Keratinocyte (primary cell): ENCODE data around the gene HOXC4. TPM values are rescaled to one million over a fixed set of nuclear protein-coding genes. Genes with fewer than 3 reads are reported as not detected.
A peak's percentile ranks its signal among the peaks of the same experiment; 100 is the strongest.

ENCODE experiments used
- DNase-seq: peaks from one replicate; pipeline ENCODE4 v3.0.0-alpha.2; 2011; ENCODE audit warnings: low read depth, missing footprints, low spot score
- FAIRE-seq: peaks from 2 replicates; lab custom pipeline; 2011; peaks lifted over from hg19 to GRCh38; lab: Jason Lieb, UNC
- H2AFZ ChIP-seq: 2 replicates; pipeline ENCODE4 v1.6.0; 2012; ENCODE audit warnings: low read length, control low read depth, inconsistent platforms; ENCODE audit not compliant: control insufficient read depth
- H3K27ac ChIP-seq: 2 replicates; pipeline ENCODE4 v1.5.1; 2011; ENCODE audit warnings: low read length; ENCODE audit not compliant: control insufficient read depth, insufficient read depth
- H3K27me3 ChIP-seq: 3 replicates; pipeline ENCODE4 v1.6.0; 2011; ENCODE audit warnings: low read length; ENCODE audit not compliant: control insufficient read depth, insufficient read depth; ENCODE audit errors: extremely low read depth
- H3K36me3 ChIP-seq, 2 experiments: 2 replicates in 1 of 2; 3 replicates in 1 of 2; pipeline ENCODE4 v1.5.1; 2011; ENCODE audit warnings: low read length in 2 of 2, mild to moderate bottlenecking in 1 of 2; ENCODE audit not compliant: control insufficient read depth in 2 of 2, insufficient read depth in 2 of 2; ENCODE audit errors: extremely low read depth in 1 of 2
- H3K4me1 ChIP-seq: 3 replicates; pipeline ENCODE4 v1.5.1; 2011; ENCODE audit warnings: low read length; ENCODE audit not compliant: control insufficient read depth, insufficient read depth; ENCODE audit errors: extremely low read depth
- H3K4me2 ChIP-seq: 3 replicates; pipeline ENCODE4 v1.6.0; 2011; ENCODE audit warnings: low read depth, low read length; ENCODE audit not compliant: control insufficient read depth, insufficient read depth; ENCODE audit errors: extremely low read depth
- H3K4me3 ChIP-seq, 3 experiments: fragments of 200-600 bp in 1 of 3; sonication (generic) in 1 of 3; 2 replicates in 2 of 3; 3 replicates in 1 of 3; pipeline ENCODE4 v1.5.1; 2011 to 2016; ENCODE audit warnings: low read length in 3 of 3, mild to moderate bottlenecking in 3 of 3, control low read depth in 2 of 3, inconsistent platforms in 1 of 3, low read depth in 1 of 3, mixed read lengths in 1 of 3, mixed run types in 1 of 3, moderate library complexity in 1 of 3; ENCODE audit not compliant: control insufficient read depth in 2 of 3, insufficient read depth in 2 of 3; ENCODE audit errors: extremely low read depth in 1 of 3
- H3K79me2 ChIP-seq: 2 replicates; pipeline ENCODE4 v1.6.0; 2012; ENCODE audit warnings: low read length; ENCODE audit not compliant: control insufficient read depth, insufficient read depth
- H3K9ac ChIP-seq: 3 replicates; pipeline ENCODE4 v1.6.0; 2011; ENCODE audit warnings: low read length; ENCODE audit not compliant: control insufficient read depth, insufficient read depth; ENCODE audit errors: extremely low read depth
- H3K9me1 ChIP-seq: 3 replicates; pipeline ENCODE4 v1.6.0; 2011; ENCODE audit warnings: low read length; ENCODE audit not compliant: control insufficient read depth, insufficient read depth; ENCODE audit errors: extremely low read depth
- H3K9me3 ChIP-seq: 2 replicates; pipeline ENCODE4 v1.5.1; 2012; ENCODE audit warnings: low read depth, low read length; ENCODE audit not compliant: control insufficient read depth
- H4K20me1 ChIP-seq: 3 replicates; pipeline ENCODE4 v1.6.0; 2011; ENCODE audit warnings: low read length; ENCODE audit not compliant: control insufficient read depth, insufficient read depth; ENCODE audit errors: extremely low read depth
- CTCF ChIP-seq, 3 experiments: IDR thresholded peaks in 1 of 3; conservative IDR thresholded peaks in 1 of 3; optimal IDR thresholded peaks in 1 of 3; 2 replicates in 2 of 3; 3 replicates in 1 of 3; pipeline versions ENCODE3 to v1.5.1; 2011; ENCODE audit warnings: low read length in 3 of 3, mild to moderate bottlenecking in 3 of 3, moderate library complexity in 2 of 3, control low read depth in 1 of 3, inconsistent platforms in 1 of 3; ENCODE audit not compliant: insufficient read depth in 2 of 3; ENCODE audit errors: extremely low read depth in 1 of 3
- EZH2 ChIP-seq: IDR thresholded peaks from one replicate; pipeline ENCODE4 v1.6.1; 2012; ENCODE audit warnings: inconsistent platforms, mild to moderate bottlenecking, low read length, moderate library complexity
- dilution Hi-C: fragments of 300-500 bp; cut with MboI; formaldehyde crosslinking; loops from one replicate; pipeline ENCODE4 v1.7.0; 2020; ENCODE audit warnings: low sequenced_read_pairs; ENCODE audit not compliant: extremely low pct_ligation_motif_present
- polyA plus RNA-seq, 5 experiments: library from polyadenylated mRNA; depleted of rRNA in 3 of 5; stranded (reverse) in 3 of 5; stranded (forward) in 1 of 5; unstranded in 1 of 5; fragments of >200 nt; gene quantifications; 1 replicate in 1 of 5; 2 replicates in 3 of 5; 3 replicates in 1 of 5; pipeline versions ENCODE4 v1.2.1 to v1.2.3, GENCODE V29; 2011 to 2012; ENCODE audit warnings: missing spikeins in 2 of 5, low read depth in 1 of 5, low replicate concordance in 1 of 5

HOXC4 gene
- polyA plus RNA-seq, 1 donor (not counting 4 experiments of a cell fraction or from before 2014, with no cell fraction given) = 1.8 TPM

GRCh38 chr12:54053003-54053750 lies 458 bp upstream of the HOXC4 start:
- Histone ChIP-seq H3K9ac (peak overlapping the region; percentile 69), H3K4me3 (no peak overlapping the region), H3K27ac (peak overlapping the region; percentile 47), H3K79me2 (no peaks in the 10 kb centered on the region), H3K36me3 (no peaks in the 10 kb centered on the region), H4K20me1 (no peaks in the 10 kb centered on the region), H2AFZ (peak overlapping the region; percentile 52), H3K9me3 (no peaks in the 10 kb centered on the region), H3K9me1 (no peaks in the 10 kb centered on the region), H3K27me3 (no peaks in the 10 kb centered on the region), H3K4me1 (peaks cover 25% of the 10 kb centered on the region), H3K4me2 (peak overlapping the region; percentile 68)
- TF ChIP-seq EZH2 (no peak), CTCF (optimal IDR thresholded peaks at IDR 0.05 in 1 of 3, IDR thresholded peaks at IDR 0.05 in 1 of 3, conservative IDR thresholded peaks at IDR 0.05 in 1 of 3; ENCODE audit: extremely low read depth in 1 of 3, insufficient read depth in 2 of 3, low read length in 3 of 3) (no peak)
- DNase-seq = no peak
- dilution Hi-C loops = no loop called here
- no peak for FAIRE-seq

GRCh38 chr12:54054742-54055194 lies 1.1 kb downstream of the HOXC4 start:
- Histone ChIP-seq H3K27me3 (no peaks in the 10 kb centered on the region), H3K4me3 (no peak overlapping the region), H3K4me2 (no peak overlapping the region), H2AFZ (no peak overlapping the region), H3K9me1 (no peaks in the 10 kb centered on the region), H3K9me3 (no peaks in the 10 kb centered on the region), H3K9ac (no peak overlapping the region), H4K20me1 (no peaks in the 10 kb centered on the region), H3K27ac (no peak overlapping the region), H3K79me2 (no peaks in the 10 kb centered on the region), H3K4me1 (peaks cover 25% of the 10 kb centered on the region), H3K36me3 (no peaks in the 10 kb centered on the region)
- dilution Hi-C loops = no loop called here
- no peak for TF ChIP-seq EZH2
- no peak for TF ChIP-seq CTCF (optimal IDR thresholded peaks at IDR 0.05 in 1 of 3, IDR thresholded peaks at IDR 0.05 in 1 of 3, conservative IDR thresholded peaks at IDR 0.05 in 1 of 3; ENCODE audit: extremely low read depth in 1 of 3, insufficient read depth in 2 of 3, low read length in 3 of 3)
- FAIRE-seq = no peak
- no peak for DNase-seq
